ENCODE data around the gene RPRML. TPM values are rescaled to one million over a fixed set of nuclear protein-coding genes. Genes with fewer than 3 reads are reported as not detected.
A peak's percentile ranks its signal among the peaks of the same experiment; 100 is the strongest.
"Not testable (repeated sequence)": the region's sequence is repeated elsewhere in the genome, so short reads cannot be mapped to it uniquely, and the experiment has no call there.

The RPRML gene
- total RNA-seq = 1 to 10 TPM in 1 of 8 experiments, under 1 TPM in 5, not detected in 2; 0.18 to 1.1 (median 0.52) TPM

DNA sequence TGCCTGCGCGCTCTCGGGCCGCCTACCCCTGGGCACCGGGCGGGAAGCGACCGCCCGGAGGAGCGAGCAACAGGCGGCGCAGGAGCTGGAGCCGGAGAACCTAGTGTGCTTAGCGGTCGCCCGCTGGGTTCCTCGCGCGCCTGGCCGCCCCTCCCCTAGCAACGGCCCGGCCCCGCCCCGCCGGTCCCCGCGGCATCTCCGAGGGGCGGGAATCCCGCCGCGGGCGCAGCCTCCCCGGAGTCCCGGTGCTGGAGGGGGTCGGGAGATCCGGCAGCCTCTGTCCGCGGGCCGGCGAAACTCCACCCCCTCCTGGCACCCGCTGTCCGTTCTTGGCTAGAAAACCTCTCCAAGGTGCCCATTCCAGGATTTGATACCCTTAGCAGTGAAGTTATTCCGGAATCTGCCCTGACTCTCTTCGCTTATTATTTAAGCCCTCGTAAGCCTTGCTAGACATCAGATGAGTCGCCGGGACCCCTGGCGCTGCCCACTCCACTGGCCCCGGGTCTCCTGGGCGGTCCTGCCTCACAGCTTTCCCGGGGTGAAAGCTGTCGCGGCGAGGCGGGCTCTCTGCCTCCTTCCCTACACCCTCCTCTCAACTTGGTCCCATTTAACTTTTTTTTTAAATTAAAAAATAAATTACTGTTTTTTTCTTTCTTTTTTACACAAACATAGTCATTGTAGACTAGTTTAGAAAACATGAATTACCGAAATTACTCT lies at the start of gene RPRML:
TSS of gene RPRML (minus strand) at position 107 of the 717 bp plus-strand sequence. CDS start 246 bp downstream, outside the sequence.
- Histone ChIP-seq H3K27ac (no peak within 1 kb of the TSS), H3K4me3 (peak within 1 kb of the TSS; percentile 30 to 37 (median 36)), H3K4me1 (replicated peaks in 1 of 2) (peaks cover 5% of the 10 kb centered on the region in 2 donors)
- in situ Hi-C loops (cut with MboI; ENCODE audit: low pct_unique_long_range_greater_than_20kb in 2 of 9, low sequenced_read_pairs in 9 of 9, unreplicated experiment in 9 of 9) = no loop called here
- WGBS, 10 experiments = 0 to 28% (median 6%) methylated on average over 1 to 13 of the region's 57 CpGs; no CpG with 5 or more reads in 1 of the 10 experiments
- ATAC-seq (replicated peaks in 6 of 8) = peak; percentile 67 to 82 (median 80)

DNA sequence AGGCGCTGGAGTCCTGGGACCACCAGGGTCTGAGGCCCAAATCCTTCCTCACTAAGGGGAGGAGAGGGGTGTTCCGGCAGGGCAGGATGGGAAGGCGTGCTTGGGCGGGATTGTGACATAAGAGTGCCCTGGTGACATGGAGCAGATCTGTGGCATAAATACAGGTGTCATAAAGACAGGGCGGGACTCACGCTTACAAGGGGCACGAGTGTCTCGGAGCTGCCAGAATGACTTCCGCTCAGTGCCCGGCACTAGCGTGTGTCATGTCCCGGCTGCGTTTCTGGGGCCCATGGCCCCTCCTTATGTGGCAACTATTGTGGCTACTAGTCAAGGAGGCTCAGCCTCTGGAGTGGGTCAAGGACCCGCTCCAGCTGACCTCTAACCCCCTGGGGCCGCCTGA lies 37.9 kb upstream of the RPRML start:
- H3K4me1 ChIP-seq (replicated peaks in 1 of 2); in situ Hi-C loops (cut with MboI; ENCODE audit: low pct_unique_long_range_greater_than_20kb in 2 of 9, low sequenced_read_pairs in 9 of 9, unreplicated experiment in 9 of 9): not testable (repeated sequence)
- no CpG with 5 or more reads among the region's 15 CpGs for WGBS, 10 experiments

DNA sequence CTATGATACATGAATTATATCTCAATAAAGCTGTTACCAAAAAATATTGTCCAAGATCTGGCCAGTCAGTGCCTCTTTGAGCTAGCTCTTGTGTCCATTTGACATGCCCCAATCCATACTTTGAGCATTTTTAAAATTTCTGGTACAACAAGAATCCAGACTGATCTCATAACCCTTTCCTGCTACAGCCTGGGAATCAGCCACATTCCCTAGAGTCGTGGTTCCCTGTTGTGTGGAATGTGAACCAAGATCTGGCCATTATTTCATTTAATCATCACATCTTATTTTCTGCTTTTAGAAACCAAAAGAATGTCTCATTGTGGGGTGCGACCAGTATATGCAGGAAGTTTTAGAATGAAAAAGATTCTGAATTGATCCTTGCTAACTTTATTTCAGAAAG lies 34.3 kb upstream of the RPRML start:
- ATAC-seq (replicated peaks in 6 of 8) = no peak
- Histone ChIP-seq H3K4me3 (no peak overlapping the region), H3K27ac (no peak overlapping the region), H3K4me1 (replicated peaks in 1 of 2) (no peaks in the 10 kb centered on the region)
- 14 to 100% (median 76%) methylated on average over 1 to 2 of the region's 2 CpGs; no CpG with 5 or more reads in 2 of the 10 experiments for WGBS, 10 experiments
- in situ Hi-C loops (cut with MboI; ENCODE audit: low pct_unique_long_range_greater_than_20kb in 2 of 9, low sequenced_read_pairs in 9 of 9, unreplicated experiment in 9 of 9) = no loop called here

More for the DNA sequence above, 37.9 kb upstream of the RPRML start:
- not testable (repeated sequence) for H3K4me3 ChIP-seq; H3K27ac ChIP-seq; ATAC-seq (replicated peaks in 6 of 8)

DNA sequence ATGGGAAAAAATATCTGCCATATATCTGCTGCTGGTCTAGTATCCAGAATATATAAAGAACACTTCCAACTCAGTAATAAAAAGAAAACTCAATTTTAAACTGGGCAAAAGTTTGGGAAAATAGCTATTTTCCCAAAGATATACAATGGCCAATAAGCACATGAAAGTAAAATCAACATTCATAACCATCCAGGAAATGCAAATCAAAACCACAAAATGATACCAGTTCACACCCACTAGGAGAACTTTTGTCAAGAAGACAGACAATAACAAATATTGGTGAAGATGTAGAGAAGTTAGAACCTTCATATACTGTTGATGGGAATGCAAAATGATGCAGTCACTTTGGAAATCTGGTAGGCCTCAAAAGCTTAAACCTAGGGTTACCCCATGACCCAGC lies 33.4 kb upstream of the RPRML start:
- peak in 2 of 8 experiments; percentile 17 to 48 for ATAC-seq (replicated peaks in 6 of 8)
- Histone ChIP-seq H3K4me1 (replicated peaks in 1 of 2) (no peaks in the 10 kb centered on the region), H3K4me3 (no peak overlapping the region), H3K27ac (no peak overlapping the region)
- in situ Hi-C loops (cut with MboI; ENCODE audit: low pct_unique_long_range_greater_than_20kb in 2 of 9, low sequenced_read_pairs in 9 of 9, unreplicated experiment in 9 of 9) = no loop called here

- H3K27ac ChIP-seq = no peak overlapping the region
- no peak overlapping the region for H3K4me3 ChIP-seq
- in situ Hi-C loops (cut with MboI; ENCODE audit: low pct_unique_long_range_greater_than_20kb in 2 of 9, low sequenced_read_pairs in 9 of 9, unreplicated experiment in 9 of 9) = loop anchor here in 1 of 9 experiments (10.0 kb wide), 1 partner anchor 65 kb away; no protein-coding TSS in a partner anchor
- no peak for ATAC-seq (replicated peaks in 6 of 8)
- 82 to 100% (median 98%) methylated on average over 1 to 4 of the region's 14 CpGs; no CpG with 5 or more reads in 4 of the 10 experiments for WGBS, 10 experiments
- no peaks in the 10 kb centered on the region for H3K4me1 ChIP-seq (replicated peaks in 1 of 2)
Observed at GRCh38 chr17:47009759-47010594, 30.9 kb upstream of the RPRML start.

- 17 to 100% (median 92%) methylated on average over 1 of the region's 1 CpG for whole genome bisulfite sequencing, 10 experiments
- Histone ChIP-seq H3K4me1 (replicated peaks in 1 of 2) (no peaks in the 10 kb centered on the region), H3K4me3 (no peak overlapping the region), H3K27ac (no peak overlapping the region)
- in situ Hi-C loops (cut with MboI; ENCODE audit: low pct_unique_long_range_greater_than_20kb in 2 of 9, low sequenced_read_pairs in 9 of 9, unreplicated experiment in 9 of 9) = loop anchor here in 1 of 9 experiments (10.0 kb wide), 1 partner anchor 60 kb away; no protein-coding TSS in a partner anchor
- ATAC-seq (replicated peaks in 6 of 8) = no peak
Observed at GRCh38 chr17:47004906-47005305, 25.9 kb upstream of the RPRML start.

- not testable (repeated sequence) for H3K27ac ChIP-seq; H3K4me1 ChIP-seq (replicated peaks in 1 of 2); H3K4me3 ChIP-seq; ATAC-seq (replicated peaks in 6 of 8)
- WGBS, 10 experiments = 100% methylated on average over 1 of the region's 5 CpGs; no CpG with 5 or more reads in 9 of the 10 experiments
- in situ Hi-C loops (cut with MboI; ENCODE audit: low pct_unique_long_range_greater_than_20kb in 2 of 9, low sequenced_read_pairs in 9 of 9, unreplicated experiment in 9 of 9) = loop anchor here in 1 of 9 experiments (10.0 kb wide), 1 partner anchor 59 kb away; no protein-coding TSS in a partner anchor
Observed at GRCh38 chr17:47003864-47004263, 24.8 kb upstream of the RPRML start.

DNA sequence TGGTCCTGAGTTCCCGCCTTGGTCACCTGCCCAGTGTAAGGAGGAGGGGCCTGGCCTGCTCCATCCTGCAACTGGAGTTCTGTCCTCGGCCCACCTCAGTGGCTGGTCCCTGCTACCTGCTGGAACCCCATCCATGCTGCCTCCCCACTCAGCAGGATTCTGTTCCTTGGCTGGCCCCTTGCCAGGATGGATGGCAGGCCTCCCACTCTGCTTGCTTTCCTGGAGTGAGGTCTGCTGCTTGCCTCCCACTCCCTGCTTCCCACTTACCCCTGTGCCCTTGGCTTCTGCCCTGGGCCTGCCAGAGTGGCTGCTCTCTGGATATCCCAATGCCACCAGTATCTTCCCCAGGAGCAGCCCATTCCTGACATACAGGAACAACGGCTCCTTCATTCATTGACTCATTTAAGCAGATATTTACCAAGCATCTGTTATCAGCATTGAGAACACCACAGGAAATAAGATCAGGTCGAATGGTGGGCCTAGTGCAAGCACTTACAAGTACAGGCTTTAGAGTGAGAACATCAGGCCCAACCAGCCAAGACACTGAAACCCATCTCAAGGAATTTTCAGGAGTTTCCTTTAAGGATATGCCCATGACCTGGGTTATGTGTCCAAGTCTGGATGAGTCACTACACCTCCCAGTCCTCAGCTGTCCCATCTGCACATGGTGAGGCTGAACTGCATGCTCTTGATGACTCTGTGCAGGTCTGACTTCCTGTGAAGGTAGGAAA lies 17.0 kb upstream of the RPRML start:
- Histone ChIP-seq H3K27ac (no peak overlapping the region), H3K4me3 (no peak overlapping the region), H3K4me1 (replicated peaks in 1 of 2) (no peaks in the 10 kb centered on the region)
- ATAC-seq (replicated peaks in 6 of 8) = peak in 2 of 8 experiments; percentile 76 to 84
- 20 to 100% (median 71%) methylated on average over 1 to 2 of the region's 4 CpGs; no CpG with 5 or more reads in 3 of the 10 experiments for WGBS, 10 experiments
- in situ Hi-C loops (cut with MboI; ENCODE audit: low pct_unique_long_range_greater_than_20kb in 2 of 9, low sequenced_read_pairs in 9 of 9, unreplicated experiment in 9 of 9) = no loop called here

DNA sequence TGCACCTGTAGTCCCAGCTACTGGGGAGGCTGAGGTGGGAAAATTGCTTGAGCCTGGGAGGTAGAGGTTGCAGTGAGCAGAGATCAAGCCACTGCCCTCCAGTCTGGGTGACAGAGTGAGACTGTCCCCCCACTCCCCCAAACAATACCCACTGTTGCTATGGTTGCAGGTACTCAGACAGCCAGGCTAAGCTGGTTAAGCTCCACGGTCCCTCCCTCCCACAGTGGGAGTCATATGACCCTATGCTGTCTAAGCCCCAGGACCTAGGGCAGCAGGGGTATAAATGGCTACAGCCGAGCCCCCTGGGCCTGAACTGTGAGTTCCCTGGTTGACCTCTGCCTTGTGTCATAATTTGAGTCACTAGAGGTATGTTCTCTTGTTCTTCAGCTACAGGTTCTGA lies 15.9 kb upstream of the RPRML start:
- Histone ChIP-seq H3K4me3 (no peak overlapping the region), H3K27ac (no peak overlapping the region), H3K4me1 (replicated peaks in 1 of 2) (no peaks in the 10 kb centered on the region)
- no peak for ATAC-seq (replicated peaks in 6 of 8)
- in situ Hi-C loops (cut with MboI; ENCODE audit: low pct_unique_long_range_greater_than_20kb in 2 of 9, low sequenced_read_pairs in 9 of 9, unreplicated experiment in 9 of 9) = no loop called here
- 20 to 80% (median 60%) methylated on average over 1 to 2 of the region's 2 CpGs; no CpG with 5 or more reads in 2 of the 10 experiments for WGBS, 10 experiments

DNA sequence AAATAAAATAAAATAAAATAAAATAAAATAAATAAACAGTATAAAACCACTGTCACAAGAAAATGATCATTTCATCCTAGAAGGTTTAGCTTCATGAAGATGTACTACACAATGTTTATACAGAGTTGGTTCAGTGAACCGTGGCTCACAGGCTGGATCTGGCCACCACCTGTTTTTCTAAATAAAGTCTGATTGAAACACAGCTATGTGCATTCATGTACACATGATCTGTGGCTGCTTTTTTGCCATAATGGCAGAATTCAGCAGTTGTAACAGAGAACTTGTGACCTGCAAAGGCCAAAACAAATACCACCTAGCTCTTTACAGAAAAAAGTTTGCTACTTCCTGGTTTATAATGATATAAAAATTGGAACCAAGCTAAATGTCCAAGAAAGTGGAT lies 12.6 kb upstream of the RPRML start:
- peak in 4 of 8 experiments; percentile 36 to 63 (median 54) for ATAC-seq (replicated peaks in 6 of 8)
- in situ Hi-C loops (cut with MboI; ENCODE audit: low pct_unique_long_range_greater_than_20kb in 2 of 9, low sequenced_read_pairs in 9 of 9, unreplicated experiment in 9 of 9) = no loop called here
- Histone ChIP-seq H3K27ac (no peak overlapping the region), H3K4me1 (replicated peaks in 1 of 2) (no peaks in the 10 kb centered on the region), H3K4me3 (no peak overlapping the region)
- 0 to 100% (median 71%) methylated on average over 1 of the region's 1 CpG; no CpG with 5 or more reads in 3 of the 10 experiments for WGBS, 10 experiments

- Histone ChIP-seq H3K27ac (no peak overlapping the region), H3K4me3 (no peak overlapping the region), H3K4me1 (replicated peaks in 1 of 2) (no peaks in the 10 kb centered on the region)
- no peak for ATAC-seq (replicated peaks in 6 of 8)
- in situ Hi-C loops (cut with MboI; ENCODE audit: low pct_unique_long_range_greater_than_20kb in 2 of 9, low sequenced_read_pairs in 9 of 9, unreplicated experiment in 9 of 9) = no loop called here
- WGBS, 10 experiments = 33 to 100% (median 67%) methylated on average over 1 to 9 of the region's 11 CpGs; no CpG with 5 or more reads in 1 of the 10 experiments
Observed at GRCh38 chr17:46989637-46990431, 10.8 kb upstream of the RPRML start.

- in situ Hi-C loops (cut with MboI; ENCODE audit: low pct_unique_long_range_greater_than_20kb in 2 of 9, low sequenced_read_pairs in 9 of 9, unreplicated experiment in 9 of 9); H3K4me1 ChIP-seq (replicated peaks in 1 of 2); H3K27ac ChIP-seq; ATAC-seq (replicated peaks in 6 of 8); H3K4me3 ChIP-seq: not testable (repeated sequence)
- WGBS, 10 experiments = 0 to 88% (median 70%) methylated on average over 1 to 5 of the region's 5 CpGs; no CpG with 5 or more reads in 4 of the 10 experiments
Observed at GRCh38 chr17:46987927-46988326, 8.9 kb upstream of the RPRML start.

Measured in motor neuron (in vitro differentiated cells).